Transverse colon (tissue), 4 donors: Measurements from ENCODE around the gene C1QTNF1. TPM values are rescaled to one million over a fixed set of nuclear protein-coding genes. Genes with fewer than 3 reads are reported as not detected.

Experiments used
- DNase-seq: peaks from one replicate; pipeline ENCODE4 v3.0.0-alpha.2; 2019
- H3K27ac ChIP-seq, 4 donors: fragments of 200-600 bp; sonication (generic); 2 replicates each; pipeline ENCODE4 v1.5.1; 2016 to 2018; ENCODE audit warnings: inconsistent platforms in 4 of 4
- H3K27me3 ChIP-seq: fragments of 200-600 bp; sonication (generic); 2 replicates; pipeline ENCODE4 v1.5.1; 2017; ENCODE audit warnings: inconsistent platforms
- H3K36me3 ChIP-seq, 4 donors: fragments of 200-600 bp; sonication (generic); 2 replicates each; pipeline ENCODE4 v1.5.1; 2017 to 2019; ENCODE audit warnings: inconsistent platforms in 4 of 4
- H3K4me1 ChIP-seq, 4 donors: fragments of 200-600 bp; sonication (generic); 2 replicates each; pipeline ENCODE4 v1.5.1; 2017 to 2020; ENCODE audit warnings: inconsistent platforms in 4 of 4
- H3K4me3 ChIP-seq, 4 donors: fragments of 200-600 bp; sonication (generic); 1 replicate in 1 of 4; 2 replicates in 3 of 4; pipeline versions ENCODE4 v1.5.1 to v1.6.1; 2017 to 2019; ENCODE audit warnings: inconsistent platforms in 4 of 4
- H3K9me3 ChIP-seq, 2 donors: fragments of 200-600 bp; sonication (generic); 2 replicates each; pipeline ENCODE4 v1.5.1; 2017 to 2019; ENCODE audit warnings: inconsistent platforms in 2 of 2
- EP300 ChIP-seq: sonication (generic); formaldehyde crosslinking; IDR thresholded peaks from one replicate; pipeline ENCODE4 v1.6.1; 2017; ENCODE audit warnings: antibody characterized with exemption, low read depth
- POLR2A ChIP-seq: fragments of 450-650 bp; IDR thresholded peaks from one replicate; pipeline ENCODE4 v1.6.1; 2016; ENCODE audit warnings: antibody characterized with exemption, mild to moderate bottlenecking, moderate library complexity
- POLR2AphosphoS5 ChIP-seq, 3 donors: sonication (generic); formaldehyde crosslinking; IDR thresholded peaks; one replicate each; pipeline ENCODE4 v1.6.1; 2016; ENCODE audit warnings: antibody characterized with exemption in 3 of 3
- WGBS, 2 donors: methylation state at CpG; one replicate each; pipeline ENCODE4 v1.1.5; 2018; ENCODE audit warnings: low coverage in 1 of 2; 5-methylcytosine and 5-hydroxymethylcytosine counted together
- in situ Hi-C, 4 donors: fragments of 200-750 bp; cut with MboI; loops; one replicate each; pipeline versions ENCODE4 v1.15.0 to v1.15.1; 2017; ENCODE audit warnings: low sequenced_read_pairs in 3 of 4, low pct_ligation_motif_present in 1 of 4, low pct_unique_long_range_greater_than_20kb in 1 of 4
- intact Hi-C: fragments of 100-400 bp; cut with DNase I; formaldehyde crosslinking; loops from one replicate; pipeline ENCODE4 v1.15.1; 2023; ENCODE audit warnings: low total_unique reads
- total RNA-seq, 4 donors: library from RNA; depleted of rRNA; stranded (reverse); fragments of >200 nt; gene quantifications; one replicate each; pipeline ENCODE4 v1.1.0, GENCODE V29; 2016
- TF ChIP-seq, protein P1 (sequence below), 5 experiments: fragments of 200-600 bp in 3 of 5; fragments of 450-650 bp in 2 of 5; sonication (generic) in 3 of 5; IDR thresholded peaks; 1 replicate in 2 of 5; 2 replicates in 3 of 5; pipeline ENCODE4 v1.5.1; 2016 to 2017; ENCODE audit warnings: antibody characterized with exemption in 5 of 5, inconsistent platforms in 3 of 5, mild to moderate bottlenecking in 2 of 5, moderate library complexity in 1 of 5

The C1QTNF1 gene
- total RNA-seq, 4 donors from 2014 or later, result 5.4 to 35.5 (median 12.0) TPM

DNA sequence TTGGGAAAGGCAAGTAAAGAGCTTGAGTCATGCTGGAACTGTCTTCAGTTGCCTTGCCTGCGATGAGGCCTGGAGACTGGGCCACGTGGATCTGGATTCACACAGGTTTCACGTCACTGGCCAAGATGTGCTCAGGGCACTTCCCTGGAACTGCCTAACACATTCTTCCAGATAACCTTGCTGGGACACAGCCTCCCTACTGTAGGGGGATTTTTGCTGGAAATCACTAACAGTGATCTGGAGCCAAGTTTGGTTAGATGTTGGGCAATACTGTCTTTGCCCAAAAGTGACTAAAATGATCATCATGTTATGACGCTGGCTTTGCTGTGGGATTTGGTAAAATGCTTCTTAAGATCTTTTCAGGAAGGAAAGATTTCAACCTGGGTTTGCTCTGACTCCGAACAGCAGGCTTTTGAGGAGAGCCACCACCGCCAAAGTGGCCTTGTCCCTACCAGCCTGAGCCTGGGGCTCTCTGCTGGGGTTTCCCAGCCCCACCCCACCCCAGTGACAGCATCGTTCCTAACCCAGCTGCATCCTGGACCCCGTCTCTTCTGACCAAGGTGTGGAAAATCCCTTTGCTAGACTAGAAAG lies 14.7 kb downstream of the C1QTNF1 start:
- peak overlapping the region in 2 of 4 donors; percentile 17 to 29 for H3K27ac ChIP-seq
- no peaks in the 10 kb centered on the region for H3K27me3 ChIP-seq
- peaks cover 5 to 18% (median 7%) of the 10 kb centered on the region in 4 donors for H3K4me1 ChIP-seq
- intact Hi-C loops, result no loop called here
- no peak for DNase-seq
- WGBS, 2 donors, result 64% methylated on average over 8 of the region's 8 CpGs; no CpG with 5 or more reads in 1 of the 2 donors
- TF ChIP-seq POLR2AphosphoS5 (IDR thresholded peaks at IDR 0.05) (no peak), EP300 (no peak), POLR2A (no peak)
- TF ChIP-seq, protein P1, sequence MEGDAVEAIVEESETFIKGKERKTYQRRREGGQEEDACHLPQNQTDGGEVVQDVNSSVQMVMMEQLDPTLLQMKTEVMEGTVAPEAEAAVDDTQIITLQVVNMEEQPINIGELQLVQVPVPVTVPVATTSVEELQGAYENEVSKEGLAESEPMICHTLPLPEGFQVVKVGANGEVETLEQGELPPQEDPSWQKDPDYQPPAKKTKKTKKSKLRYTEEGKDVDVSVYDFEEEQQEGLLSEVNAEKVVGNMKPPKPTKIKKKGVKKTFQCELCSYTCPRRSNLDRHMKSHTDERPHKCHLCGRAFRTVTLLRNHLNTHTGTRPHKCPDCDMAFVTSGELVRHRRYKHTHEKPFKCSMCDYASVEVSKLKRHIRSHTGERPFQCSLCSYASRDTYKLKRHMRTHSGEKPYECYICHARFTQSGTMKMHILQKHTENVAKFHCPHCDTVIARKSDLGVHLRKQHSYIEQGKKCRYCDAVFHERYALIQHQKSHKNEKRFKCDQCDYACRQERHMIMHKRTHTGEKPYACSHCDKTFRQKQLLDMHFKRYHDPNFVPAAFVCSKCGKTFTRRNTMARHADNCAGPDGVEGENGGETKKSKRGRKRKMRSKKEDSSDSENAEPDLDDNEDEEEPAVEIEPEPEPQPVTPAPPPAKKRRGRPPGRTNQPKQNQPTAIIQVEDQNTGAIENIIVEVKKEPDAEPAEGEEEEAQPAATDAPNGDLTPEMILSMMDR (IDR thresholded peaks at IDR 0.05), result no peak
- H3K4me3 ChIP-seq, result no peak overlapping the region
- no peaks in the 10 kb centered on the region for H3K36me3 ChIP-seq
- in situ Hi-C loops, result no loop called here
- H3K9me3 ChIP-seq, result no peaks in the 10 kb centered on the region

- no peak overlapping the region for H3K4me3 ChIP-seq
- no peaks in the 10 kb centered on the region for H3K9me3 ChIP-seq
- TF ChIP-seq POLR2A, result no peak
- TF ChIP-seq EP300, result no peak
- TF ChIP-seq, protein P1 (IDR thresholded peaks at IDR 0.05), result no peak
- TF ChIP-seq POLR2AphosphoS5 (IDR thresholded peaks at IDR 0.05), result no peak
- peak overlapping the region in 2 of 4 donors; percentile 2 to 17 for H3K27ac ChIP-seq
- H3K4me1 ChIP-seq, result peaks cover 0 to 13% (median 2%) of the 10 kb centered on the region in 4 donors
- H3K36me3 ChIP-seq, result no peaks in the 10 kb centered on the region
- in situ Hi-C loops (no loop called here), intact Hi-C loops (no loop called here)
- DNase-seq, result no peak
- no peaks in the 10 kb centered on the region for H3K27me3 ChIP-seq
- WGBS, 2 donors, result 85 to 87% methylated on average over 7 to 8 of the region's 8 CpGs
These were observed 15.2 kb downstream of the C1QTNF1 start for GRCh38 chr17:79039171-79039570.

GRCh38 chr17:79039886-79040285 lies 15.9 kb downstream of the C1QTNF1 start:
- no peaks in the 10 kb centered on the region for H3K27me3 ChIP-seq
- H3K4me1 ChIP-seq, result peaks cover 0 to 7% (median 0%) of the 10 kb centered on the region in 4 donors
- DNase-seq, result no peak
- 81 to 90% methylated on average over 4 to 6 of the region's 6 CpGs for WGBS, 2 donors
- H3K4me3 ChIP-seq, result no peak overlapping the region
- no peaks in the 10 kb centered on the region for H3K9me3 ChIP-seq
- intact Hi-C loops (no loop called here), in situ Hi-C loops (no loop called here)
- H3K27ac ChIP-seq, result no peak overlapping the region
- H3K36me3 ChIP-seq, result no peaks in the 10 kb centered on the region
- TF ChIP-seq, protein P1 (IDR thresholded peaks at IDR 0.05), result no peak

- Histone ChIP-seq H3K27ac (no peak overlapping the region), H3K27me3 (no peaks in the 10 kb centered on the region), H3K4me3 (no peak overlapping the region), H3K9me3 (no peaks in the 10 kb centered on the region), H3K4me1 (peaks cover 0 to 4% (median 0%) of the 10 kb centered on the region in 4 donors), H3K36me3 (no peaks in the 10 kb centered on the region)
- intact Hi-C loops, result no loop called here
- TF ChIP-seq POLR2A, result no peak
- no peak for TF ChIP-seq POLR2AphosphoS5 (IDR thresholded peaks at IDR 0.05)
- TF ChIP-seq, protein P1 (IDR thresholded peaks at IDR 0.05), result no peak
- TF ChIP-seq EP300, result no peak
- no peak for DNase-seq
- in situ Hi-C loops, result no loop called here
- WGBS, 2 donors, result 89 to 91% methylated on average over 6 to 13 of the region's 13 CpGs
These were observed 17.1 kb downstream of the C1QTNF1 start for GRCh38 chr17:79041041-79041570.
